ENCODE measurements around the gene ZNFX1.

DNA sequence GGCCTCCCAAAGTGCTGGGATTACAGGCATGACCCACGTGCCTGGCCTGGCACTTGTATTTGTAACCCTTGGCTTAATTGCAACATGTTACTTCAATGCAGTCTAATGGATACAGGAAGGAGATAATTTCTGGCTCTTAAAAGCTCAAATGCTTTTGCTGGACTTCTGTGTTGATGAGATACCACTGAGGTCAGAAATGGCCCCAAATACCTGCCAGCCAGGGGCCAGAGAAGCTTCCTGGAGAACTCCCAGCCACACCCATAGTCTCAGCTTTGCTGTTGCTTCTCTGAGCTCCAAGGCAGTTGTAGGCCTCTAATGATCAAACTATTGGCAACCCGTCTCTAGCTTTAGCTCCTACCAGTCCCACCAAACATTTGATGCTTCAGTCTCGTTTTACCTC lies 14.2 kb upstream of the ZNFX1 start:
- TF ChIP-seq, protein P1, sequence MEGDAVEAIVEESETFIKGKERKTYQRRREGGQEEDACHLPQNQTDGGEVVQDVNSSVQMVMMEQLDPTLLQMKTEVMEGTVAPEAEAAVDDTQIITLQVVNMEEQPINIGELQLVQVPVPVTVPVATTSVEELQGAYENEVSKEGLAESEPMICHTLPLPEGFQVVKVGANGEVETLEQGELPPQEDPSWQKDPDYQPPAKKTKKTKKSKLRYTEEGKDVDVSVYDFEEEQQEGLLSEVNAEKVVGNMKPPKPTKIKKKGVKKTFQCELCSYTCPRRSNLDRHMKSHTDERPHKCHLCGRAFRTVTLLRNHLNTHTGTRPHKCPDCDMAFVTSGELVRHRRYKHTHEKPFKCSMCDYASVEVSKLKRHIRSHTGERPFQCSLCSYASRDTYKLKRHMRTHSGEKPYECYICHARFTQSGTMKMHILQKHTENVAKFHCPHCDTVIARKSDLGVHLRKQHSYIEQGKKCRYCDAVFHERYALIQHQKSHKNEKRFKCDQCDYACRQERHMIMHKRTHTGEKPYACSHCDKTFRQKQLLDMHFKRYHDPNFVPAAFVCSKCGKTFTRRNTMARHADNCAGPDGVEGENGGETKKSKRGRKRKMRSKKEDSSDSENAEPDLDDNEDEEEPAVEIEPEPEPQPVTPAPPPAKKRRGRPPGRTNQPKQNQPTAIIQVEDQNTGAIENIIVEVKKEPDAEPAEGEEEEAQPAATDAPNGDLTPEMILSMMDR (IDR thresholded peaks at IDR 0.05) = no peak
- no peak for TF ChIP-seq POLR2A (IDR thresholded peaks at IDR 0.05)

Measured in heart left ventricle (tissue), 13 donors.